HG02610 (cell line): ENCODE measurements around the gene GAP43.

Experiments
- ATAC-seq: cut with Tn5 transposase; IDR thresholded peaks from one replicate; pipeline ENCODE4 v1.9.1; 2021; ENCODE audit warnings: mild to moderate bottlenecking, moderate library complexity; ENCODE audit not compliant: unreplicated experiment

Gene GAP43

GRCh38 chr3:115626721-115627120 is 3.4 kb downstream of the GAP43 start:
- no peak for ATAC-seq

- ATAC-seq = peak; percentile 79
Measured at GRCh38 chr3:115627180-115628074, 4.1 kb downstream of the GAP43 start.

- ATAC-seq = peak; percentile 26
Measured at GRCh38 chr3:115628075-115628412, 4.7 kb downstream of the GAP43 start.

GRCh38 chr3:115630850-115631249 is 7.5 kb downstream of the GAP43 start:
- no peak for ATAC-seq

GRCh38 chr3:115632026-115632425 is 8.7 kb downstream of the GAP43 start:
- no peak for ATAC-seq

- ATAC-seq = no peak
Measured at GRCh38 chr3:115633467-115633866, 10.2 kb downstream of the GAP43 start.

- ATAC-seq = no peak
Measured at GRCh38 chr3:115634052-115634451, 10.7 kb downstream of the GAP43 start.

- ATAC-seq = no peak
Measured at GRCh38 chr3:115635406-115635805, 12.1 kb downstream of the GAP43 start.

- no peak for ATAC-seq
Measured at GRCh38 chr3:115638241-115638640, 14.9 kb downstream of the GAP43 start.

- no peak for ATAC-seq
Measured at GRCh38 chr3:115638991-115639390, 15.7 kb downstream of the GAP43 start.

- no peak for ATAC-seq
Measured at GRCh38 chr3:115644391-115644790, 21.1 kb downstream of the GAP43 start.

- ATAC-seq = no peak
Measured at GRCh38 chr3:115646027-115646690, 22.8 kb downstream of the GAP43 start.

GRCh38 chr3:115648559-115648958 is 25.2 kb downstream of the GAP43 start:
- no peak for ATAC-seq

- ATAC-seq = no peak
Measured at GRCh38 chr3:115651087-115651486, 27.8 kb downstream of the GAP43 start.

GRCh38 chr3:115651599-115651998 is 28.3 kb downstream of the GAP43 start:
- no peak for ATAC-seq

GRCh38 chr3:115652738-115653137 is 29.4 kb downstream of the GAP43 start:
- no peak for ATAC-seq

- no peak for ATAC-seq
Measured at GRCh38 chr3:115655761-115656282, 32.5 kb downstream of the GAP43 start.

GRCh38 chr3:115657168-115657567 is 33.9 kb downstream of the GAP43 start:
- no peak for ATAC-seq

- ATAC-seq = no peak
Measured at GRCh38 chr3:115658032-115658336, 34.7 kb downstream of the GAP43 start.

GRCh38 chr3:115658337-115659181 is 35.2 kb downstream of the GAP43 start:
- ATAC-seq = peak; percentile 88
